DMS 273 treated with DMSO at 0.1 percent for 48 hours (cell line): ENCODE data around the gene GSAP.

Experiments
- DNase-seq: peaks from one replicate; lab custom pipeline; 2025; lab: John Stamatoyannopoulos, UW

The GSAP gene

DNA sequence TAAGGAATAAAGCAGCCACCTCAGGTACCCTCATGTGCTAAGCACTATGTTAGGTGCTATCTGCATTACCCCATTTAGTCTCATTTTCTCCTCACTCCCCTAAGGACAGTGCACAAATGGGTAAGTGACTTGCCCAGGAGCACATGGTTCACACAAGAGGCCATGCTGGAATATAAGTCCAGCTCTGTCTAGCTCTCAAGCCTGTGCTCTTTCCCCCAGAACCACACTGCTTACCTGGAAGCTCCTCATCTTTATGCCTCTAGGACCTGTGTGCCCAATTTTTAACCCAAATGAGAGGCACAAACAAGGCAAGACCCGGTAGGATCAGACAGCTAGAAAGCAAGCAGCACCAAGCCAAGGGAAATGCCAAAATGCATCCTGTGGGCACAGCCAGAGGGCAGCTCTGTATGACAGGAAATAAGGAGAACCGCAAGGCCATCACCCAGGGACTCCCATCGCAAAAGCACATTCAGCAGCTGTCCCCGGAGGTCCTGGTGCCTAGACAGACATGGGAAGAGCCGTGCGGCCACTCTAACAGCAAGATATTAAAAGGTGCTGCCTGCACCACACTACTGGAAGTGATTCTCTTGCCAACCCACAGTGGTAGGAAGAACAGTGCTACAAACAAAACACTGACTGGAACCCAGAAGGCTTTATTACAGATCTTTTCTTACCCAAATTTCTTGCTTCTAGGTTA lies 88.1 kb downstream of the GSAP start:
- no peak for DNase-seq

- DNase-seq: no peak
These were observed 88.8 kb downstream of the GSAP start for GRCh38 chr7:77327067-77327931.

DNA sequence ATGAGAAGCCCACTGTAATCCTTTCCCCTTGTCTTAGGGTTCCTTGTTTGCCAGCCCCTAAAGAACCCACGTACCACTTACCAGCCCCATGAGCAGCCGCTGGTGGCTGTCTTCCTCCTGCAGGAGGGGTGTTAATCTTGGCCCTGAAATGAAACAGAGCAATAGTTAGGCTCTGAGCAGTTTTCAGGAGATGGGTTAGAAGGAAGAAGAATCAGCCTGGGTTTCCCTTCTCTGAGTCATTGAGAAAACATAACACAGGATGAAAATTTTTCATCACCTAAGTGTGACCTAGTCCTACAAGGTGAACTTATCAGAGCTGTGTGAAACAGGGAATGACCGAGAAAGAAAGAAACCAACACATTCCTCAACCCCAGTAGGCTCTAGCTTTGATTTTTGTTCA lies 90.0 kb downstream of the GSAP start:
- no peak for DNase-seq

DNA sequence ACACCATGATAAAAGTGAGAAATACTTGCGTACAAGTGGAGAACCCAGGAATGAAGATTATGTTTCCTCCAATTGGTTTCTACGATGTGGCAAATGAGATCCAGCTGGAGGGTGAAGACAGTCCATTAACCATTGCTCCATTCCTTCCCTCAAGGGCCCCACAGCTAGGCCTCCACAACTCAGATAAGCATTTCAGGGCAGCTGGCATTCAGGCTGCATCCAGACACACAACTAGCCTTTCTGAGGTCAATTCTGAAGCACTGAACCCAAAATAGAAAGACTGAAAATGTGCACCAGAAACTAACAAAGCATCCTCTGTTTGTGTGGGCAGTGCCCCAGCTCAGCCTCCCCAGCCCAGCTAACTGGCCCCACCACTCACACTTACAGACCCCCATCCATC lies 94.8 kb downstream of the GSAP start:
- no peak for DNase-seq

DNA sequence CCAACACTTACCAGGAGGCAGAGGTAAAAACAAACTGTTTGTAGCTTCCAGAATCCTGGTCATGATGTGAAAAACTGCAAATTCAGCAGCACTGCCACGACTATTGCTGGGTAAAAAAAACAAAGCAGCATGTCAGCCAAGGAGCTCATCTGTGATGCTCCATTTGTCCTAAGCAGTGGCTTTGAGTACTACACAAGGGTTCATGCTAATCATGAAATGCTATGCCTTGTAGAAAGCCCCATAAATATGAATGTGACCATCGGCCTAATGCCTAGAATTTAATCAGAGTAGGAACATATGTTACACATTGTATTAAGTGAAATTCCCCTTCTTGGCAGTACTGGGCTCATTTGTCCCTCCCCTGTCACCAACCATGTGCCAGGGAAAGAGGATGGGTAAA lies 95.4 kb downstream of the GSAP start:
- peak; percentile 6 for DNase-seq

GRCh38 chr7:77320137-77320536 lies 96.0 kb downstream of the GSAP start:
- no peak for DNase-seq

- DNase-seq: no peak
These were observed 98.1 kb downstream of the GSAP start for GRCh38 chr7:77318019-77318418.

DNA sequence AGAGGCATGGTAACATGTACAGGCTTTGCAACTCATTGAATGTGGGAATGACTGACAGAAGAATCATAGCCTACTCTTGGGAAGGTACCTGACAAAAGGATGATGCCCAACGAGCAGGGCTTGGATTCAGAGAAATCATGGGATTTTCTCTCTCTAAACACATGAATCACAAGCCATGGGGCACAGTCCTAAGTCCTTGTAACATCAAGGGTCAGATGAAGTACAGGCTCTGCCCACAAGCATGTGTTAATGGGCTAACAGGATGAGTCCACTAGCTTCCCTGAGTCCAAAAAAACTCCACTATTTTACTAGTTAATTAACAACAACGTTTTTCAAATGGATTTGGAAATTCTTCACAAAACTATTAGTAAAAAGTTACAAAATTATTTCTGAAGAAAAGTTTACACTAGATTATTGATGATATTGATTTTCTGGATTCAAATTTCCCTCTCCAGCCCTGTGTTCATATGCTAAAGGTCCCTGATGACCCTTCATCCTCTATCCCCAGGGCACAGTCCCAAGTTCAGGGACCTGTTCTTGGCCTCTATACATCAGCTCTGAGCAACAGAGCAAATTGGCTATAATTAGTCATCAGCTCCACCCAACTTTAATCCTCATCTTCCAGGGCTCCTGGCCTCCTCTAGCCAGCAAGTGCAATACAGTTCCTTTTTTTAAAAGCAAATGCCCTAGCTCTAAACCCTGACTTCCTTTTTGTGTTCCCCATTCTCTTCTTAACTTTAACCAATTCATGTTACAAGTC lies 99.8 kb downstream of the GSAP start:
- no peak for DNase-seq

DNA sequence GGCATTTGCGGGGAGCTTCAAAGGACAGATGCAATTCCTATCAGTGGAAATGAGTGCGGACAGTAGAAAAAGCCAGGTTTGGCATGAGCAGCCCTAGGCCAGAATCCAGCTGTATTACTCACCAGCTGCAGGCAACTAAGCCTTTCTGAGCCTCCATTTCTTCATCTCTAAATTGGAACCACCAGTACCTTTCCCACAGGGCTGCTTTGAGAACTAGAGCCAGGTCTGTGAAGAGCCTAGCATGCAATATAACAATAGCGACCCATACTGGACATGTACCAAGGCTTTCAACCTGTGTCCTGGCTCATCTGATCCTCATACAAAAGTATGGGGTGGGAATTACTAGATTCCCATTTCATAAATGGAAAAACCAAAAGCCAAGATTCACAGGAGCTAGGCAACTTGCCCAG lies 101.0 kb downstream of the GSAP start:
- DNase-seq: no peak

GRCh38 chr7:77313876-77314480 lies 102.2 kb downstream of the GSAP start:
- no peak for DNase-seq

DNA sequence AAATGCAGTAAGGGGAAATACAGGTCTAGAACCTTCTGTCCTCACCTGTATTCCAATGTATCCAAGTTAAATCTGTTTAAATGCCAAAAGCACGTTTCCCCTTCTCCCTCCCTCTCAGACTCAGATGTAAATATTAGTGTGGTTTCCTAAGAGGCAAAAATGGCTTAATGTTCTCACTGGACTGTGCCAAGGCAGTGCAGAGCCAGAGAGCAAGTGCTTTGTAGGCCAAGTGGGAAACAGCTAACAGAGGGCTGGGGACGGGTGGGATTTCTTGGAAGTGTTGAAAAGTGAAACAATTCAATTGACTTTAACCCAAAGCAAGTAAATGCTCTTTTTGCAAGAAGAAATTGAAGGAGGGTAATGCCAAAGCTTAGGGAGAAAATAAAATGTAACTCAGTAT lies 103.1 kb downstream of the GSAP start:
- DNase-seq: no peak

- DNase-seq: no peak
These were observed 105.2 kb downstream of the GSAP start for GRCh38 chr7:77310982-77311381.

GRCh38 chr7:77309714-77310220 lies 106.4 kb downstream of the GSAP start:
- DNase-seq: no peak

GRCh38 chr7:77308792-77309191 lies 107.4 kb downstream of the GSAP start:
- DNase-seq: no peak

DNA sequence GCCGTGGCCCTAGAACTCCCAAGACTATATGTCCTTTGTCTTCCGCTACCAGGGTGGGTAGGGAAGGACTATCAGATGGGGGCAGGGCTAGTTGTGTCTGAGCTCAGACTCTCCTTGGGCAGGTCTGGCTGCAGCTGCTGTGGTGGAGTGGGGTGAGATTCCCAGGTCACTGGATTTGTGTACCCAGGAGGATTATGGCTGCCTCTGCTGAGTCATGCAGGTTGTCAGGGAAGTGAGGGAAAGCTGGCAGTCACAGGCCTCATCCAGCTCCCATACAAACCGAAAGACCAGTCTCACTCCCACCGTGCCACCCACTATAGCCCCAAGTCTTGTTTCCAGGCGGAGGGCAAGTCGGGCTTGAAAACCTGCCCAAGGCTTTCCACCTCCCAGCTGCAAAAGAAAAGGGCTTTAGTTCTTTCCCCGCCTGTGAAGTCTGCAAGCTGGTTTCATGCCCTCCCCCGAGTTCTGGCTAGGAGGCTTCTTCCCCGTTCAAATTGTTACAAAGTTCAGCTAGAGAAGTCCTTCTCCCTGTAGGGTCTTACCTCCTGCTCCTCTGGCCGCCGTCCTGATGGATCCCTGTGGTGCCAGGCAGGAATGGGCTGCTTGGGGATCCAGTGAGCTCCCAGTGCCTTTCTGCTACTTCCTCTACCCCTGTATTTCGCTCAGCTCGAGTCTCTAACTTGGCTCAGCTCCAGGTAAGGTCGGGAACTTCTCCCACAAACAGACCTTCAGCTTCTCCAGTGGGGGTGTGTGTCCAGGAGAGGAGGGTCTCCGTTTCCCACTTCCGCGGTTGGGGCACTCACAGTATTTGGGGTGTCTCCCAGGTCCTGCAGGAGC lies 109.7 kb downstream of the GSAP start:
- no peak for DNase-seq

- no peak for DNase-seq
These were observed 120.6 kb downstream of the GSAP start for GRCh38 chr7:77295549-77295948.

GRCh38 chr7:77293046-77293445 lies 123.1 kb downstream of the GSAP start:
- no peak for DNase-seq

DNA sequence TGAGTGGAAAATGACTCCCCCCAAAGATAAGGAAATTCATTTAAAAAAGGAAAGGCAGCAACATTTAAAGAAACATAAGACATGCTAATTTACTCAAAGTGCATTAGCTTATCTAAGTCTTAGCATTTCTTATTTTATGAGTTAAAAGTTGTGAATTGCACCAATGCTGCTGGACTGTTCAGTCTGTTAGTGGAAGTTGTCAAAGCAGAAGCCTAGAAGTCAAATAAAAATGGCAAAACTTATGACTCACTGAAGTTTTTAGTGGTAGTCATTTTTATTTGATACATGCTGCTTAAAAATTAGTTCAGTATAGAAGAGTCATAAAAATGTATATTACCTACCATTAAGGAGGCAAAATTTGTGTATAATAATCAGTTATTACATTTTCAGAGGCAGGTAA lies 125.7 kb downstream of the GSAP start:
- no peak for DNase-seq

- DNase-seq: no peak
These were observed 126.8 kb downstream of the GSAP start for GRCh38 chr7:77289387-77289786.

DNA sequence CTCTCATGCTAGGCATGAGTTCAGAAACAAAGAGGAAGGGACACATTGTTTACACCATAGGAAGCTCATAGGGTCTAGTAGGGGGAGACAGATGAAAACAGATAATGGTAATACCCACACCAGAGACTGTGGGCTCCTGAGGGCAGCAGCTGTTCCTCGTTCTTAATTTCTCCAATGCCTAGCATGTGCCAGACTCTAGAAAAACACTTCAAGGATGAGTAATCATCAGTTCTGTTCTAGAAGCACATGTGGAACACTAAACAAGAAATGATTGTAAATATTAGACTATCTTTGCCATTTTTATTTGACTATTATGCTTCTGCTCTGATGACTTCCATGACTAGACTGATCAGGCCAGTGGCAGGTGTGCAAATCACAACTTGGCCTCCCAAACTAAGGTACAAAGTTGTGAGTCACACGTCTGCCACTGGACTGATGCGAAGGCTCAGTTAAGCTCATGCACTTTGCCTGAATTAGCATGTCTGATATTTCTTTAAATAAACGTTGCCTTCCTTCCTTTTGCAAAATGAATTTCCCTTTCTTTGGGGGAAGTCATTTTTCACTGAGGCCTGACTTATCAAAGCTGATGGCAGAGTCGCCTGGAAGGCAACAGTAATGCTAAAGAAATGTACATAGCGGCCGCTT lies 127.4 kb downstream of the GSAP start:
- no peak for DNase-seq

DNA sequence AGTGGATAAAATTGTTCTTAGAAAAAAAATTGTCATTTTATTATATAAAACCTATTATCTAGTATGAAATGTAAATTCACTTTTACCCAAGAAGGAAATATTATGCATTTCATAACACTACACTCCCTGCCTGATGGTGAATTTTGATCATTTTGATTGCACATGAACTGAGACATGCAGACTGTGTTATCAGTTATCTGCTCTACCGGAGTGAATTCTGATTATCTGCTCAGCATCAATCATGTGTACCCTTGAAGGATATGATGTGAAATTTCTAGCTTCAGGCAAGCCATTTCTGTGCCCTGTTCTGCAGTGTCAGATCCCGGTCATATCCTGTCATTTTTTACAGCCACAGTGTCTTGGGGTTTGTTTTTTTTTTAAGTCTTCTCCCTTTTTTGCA lies 131.5 kb downstream of the GSAP start:
- DNase-seq: no peak
